Central memory CD4-positive, alpha-beta T cell (primary cell): Measurements from ENCODE around the gene MGAT5.

Experiments
- DNase-seq: peaks from one replicate; pipeline ENCODE4 v3.0.0; 2022

MGAT5 gene

GRCh38 chr2:134429886-134430285, 176.0 kb downstream of the MGAT5 start:
- no peak for DNase-seq

- DNase-seq = no peak
Measured at GRCh38 chr2:134431838-134432434, 178.1 kb downstream of the MGAT5 start.

GRCh38 chr2:134432435-134432883, 178.6 kb downstream of the MGAT5 start:
- no peak for DNase-seq

- no peak for DNase-seq
Measured at GRCh38 chr2:134433469-134433868, 179.6 kb downstream of the MGAT5 start.

GRCh38 chr2:134433979-134434378, 180.1 kb downstream of the MGAT5 start:
- DNase-seq = no peak

GRCh38 chr2:134435505-134435904, 181.6 kb downstream of the MGAT5 start:
- no peak for DNase-seq

GRCh38 chr2:134435936-134436335, 182.1 kb downstream of the MGAT5 start:
- no peak for DNase-seq

- no peak for DNase-seq
Measured at GRCh38 chr2:134436706-134437105, 182.8 kb downstream of the MGAT5 start.

- DNase-seq = no peak
Measured at GRCh38 chr2:134438371-134438770, 184.5 kb downstream of the MGAT5 start.

GRCh38 chr2:134440336-134440909, 186.6 kb downstream of the MGAT5 start:
- no peak for DNase-seq

GRCh38 chr2:134441153-134441863, 187.4 kb downstream of the MGAT5 start:
- no peak for DNase-seq

GRCh38 chr2:134443814-134444480, 190.1 kb downstream of the MGAT5 start:
- DNase-seq = no peak

- DNase-seq = no peak
Measured at GRCh38 chr2:134445116-134445515, 191.2 kb downstream of the MGAT5 start.

GRCh38 chr2:134445985-134446382, 192.1 kb downstream of the MGAT5 start:
- no peak for DNase-seq

GRCh38 chr2:134446383-134447017, 192.6 kb downstream of the MGAT5 start:
- no peak for DNase-seq

- DNase-seq = no peak
Measured at GRCh38 chr2:134447669-134448068, 193.8 kb downstream of the MGAT5 start.

- DNase-seq = no peak
Measured at GRCh38 chr2:134448650-134449049, 194.8 kb downstream of the MGAT5 start.

- DNase-seq = no peak
Measured at GRCh38 chr2:134449157-134449556, 195.3 kb downstream of the MGAT5 start.

GRCh38 chr2:134449751-134450513, 196.1 kb downstream of the MGAT5 start:
- DNase-seq = no peak

- no peak for DNase-seq
Measured at GRCh38 chr2:134451347-134451630, 197.4 kb downstream of the MGAT5 start.

GRCh38 chr2:134452042-134452733, 198.3 kb downstream of the MGAT5 start:
- no peak for DNase-seq

GRCh38 chr2:134453476-134453875, 199.6 kb downstream of the MGAT5 start:
- no peak for DNase-seq
